Lower lobe of right lung (tissue), 2 donors: Measurements from ENCODE around the gene TCF3. TPM values are rescaled to one million over a fixed set of nuclear protein-coding genes. Genes with fewer than 3 reads are reported as not detected.

Source experiments
- ATAC-seq, 2 donors: fragments of 200-7000 bp; cut with Tn5 transposase; one replicate each; pipeline ENCODE4 v1.9.1; 2020 to 2022; ENCODE audit warnings: mild to moderate bottlenecking in 2 of 2, moderate library complexity in 2 of 2
- DNase-seq: peaks from one replicate; pipeline ENCODE4 v3.0.0-alpha.2; 2020
- H3K27ac ChIP-seq: fragments of 200-600 bp; one replicate; pipeline ENCODE4 v1.8.0; 2022
- H3K27me3 ChIP-seq: fragments of 200-600 bp; one replicate; pipeline ENCODE4 v1.8.0; 2022; ENCODE audit warnings: low read depth
- H3K36me3 ChIP-seq: fragments of 200-600 bp; one replicate; pipeline ENCODE4 v1.8.0; 2022; ENCODE audit warnings: mild to moderate bottlenecking
- H3K4me1 ChIP-seq: fragments of 200-600 bp; one replicate; pipeline ENCODE4 v1.8.0; 2022
- H3K4me3 ChIP-seq: fragments of 200-600 bp; one replicate; pipeline ENCODE4 v1.8.0; 2022; ENCODE audit warnings: mild to moderate bottlenecking
- H3K9me3 ChIP-seq: fragments of 200-600 bp; one replicate; pipeline ENCODE4 v1.8.0; 2022
- intact Hi-C: fragments of 100-400 bp; cut with DNase I; formaldehyde crosslinking; loops from one replicate; pipeline ENCODE4 v1.11.0; 2022
- total RNA-seq: library from RNA; stranded (reverse); fragmentation: NEBNext Ultra II Directional; extraction: Animal tissue kit (Norgen Biotek cat#: 25700); gene quantifications from one replicate; pipeline ENCODE4 v1.2.1, GENCODE V29; 2021
- TF ChIP-seq, protein P1 (sequence below): fragments of 200-600 bp; IDR thresholded peaks from one replicate; pipeline ENCODE4 v1.8.0; 2022; ENCODE audit warnings: antibody characterized with exemption, mild to moderate bottlenecking
- donor health status: DM: no; HTN: yes; CAD: no; lungs with severe emphysema.

The TCF3 gene
- total RNA-seq, 1 donor from 2014 or later = 44.5 TPM

DNA sequence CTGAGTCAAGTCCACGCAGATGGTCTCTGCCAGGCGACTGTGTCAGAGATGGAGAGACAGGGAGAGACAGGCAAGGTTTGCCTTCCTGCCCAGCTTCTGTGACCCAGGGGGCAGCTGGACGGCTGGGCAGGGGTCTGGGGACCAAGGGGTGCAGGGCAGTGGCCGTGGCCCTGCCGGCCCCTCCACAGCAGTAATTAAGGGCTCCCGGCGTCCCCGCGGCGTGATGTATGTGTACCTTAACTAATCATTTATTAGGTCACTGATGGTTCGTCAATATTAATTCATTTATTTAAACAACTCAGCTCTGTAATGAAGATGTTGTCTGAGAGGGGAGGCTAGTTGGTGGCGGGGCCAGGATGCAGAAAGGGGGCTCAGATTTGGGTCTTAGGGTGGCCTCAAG is 28.6 kb upstream of the TCF3 start:
- no peak overlapping the region for H3K27ac ChIP-seq
- TF ChIP-seq, protein P1, sequence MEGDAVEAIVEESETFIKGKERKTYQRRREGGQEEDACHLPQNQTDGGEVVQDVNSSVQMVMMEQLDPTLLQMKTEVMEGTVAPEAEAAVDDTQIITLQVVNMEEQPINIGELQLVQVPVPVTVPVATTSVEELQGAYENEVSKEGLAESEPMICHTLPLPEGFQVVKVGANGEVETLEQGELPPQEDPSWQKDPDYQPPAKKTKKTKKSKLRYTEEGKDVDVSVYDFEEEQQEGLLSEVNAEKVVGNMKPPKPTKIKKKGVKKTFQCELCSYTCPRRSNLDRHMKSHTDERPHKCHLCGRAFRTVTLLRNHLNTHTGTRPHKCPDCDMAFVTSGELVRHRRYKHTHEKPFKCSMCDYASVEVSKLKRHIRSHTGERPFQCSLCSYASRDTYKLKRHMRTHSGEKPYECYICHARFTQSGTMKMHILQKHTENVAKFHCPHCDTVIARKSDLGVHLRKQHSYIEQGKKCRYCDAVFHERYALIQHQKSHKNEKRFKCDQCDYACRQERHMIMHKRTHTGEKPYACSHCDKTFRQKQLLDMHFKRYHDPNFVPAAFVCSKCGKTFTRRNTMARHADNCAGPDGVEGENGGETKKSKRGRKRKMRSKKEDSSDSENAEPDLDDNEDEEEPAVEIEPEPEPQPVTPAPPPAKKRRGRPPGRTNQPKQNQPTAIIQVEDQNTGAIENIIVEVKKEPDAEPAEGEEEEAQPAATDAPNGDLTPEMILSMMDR = no peak
- H3K27me3 ChIP-seq = peaks cover 82% of the 10 kb centered on the region
- H3K36me3 ChIP-seq = no peaks in the 10 kb centered on the region
- no peak overlapping the region for H3K4me3 ChIP-seq
- DNase-seq = no peak
- H3K4me1 ChIP-seq = no peaks in the 10 kb centered on the region
- ATAC-seq = no peak
- no peaks in the 10 kb centered on the region for H3K9me3 ChIP-seq
- intact Hi-C loops = no loop called here

DNA sequence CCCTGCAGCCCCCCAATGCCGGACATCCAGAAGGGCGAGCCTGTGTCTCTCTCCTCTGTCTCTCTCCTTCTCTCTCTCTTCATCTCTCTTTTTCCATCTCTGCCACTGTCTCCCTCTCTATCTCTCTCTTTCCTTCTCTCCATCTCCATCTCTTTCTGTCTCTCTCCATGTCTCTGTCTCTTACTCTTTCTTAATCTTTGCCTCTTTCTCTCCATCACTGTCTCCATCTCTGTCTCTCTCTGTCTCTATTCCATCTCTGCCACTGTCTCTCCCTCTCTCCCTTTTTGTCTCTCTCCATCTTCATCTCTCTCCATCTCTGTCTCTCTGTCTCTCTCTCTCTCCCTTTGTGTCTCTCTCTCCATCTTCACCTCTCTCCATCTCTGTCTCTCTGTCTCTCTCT is 25.7 kb upstream of the TCF3 start:
- Histone ChIP-seq H3K27me3 (peaks cover 84% of the 10 kb centered on the region), H3K4me1 (no peaks in the 10 kb centered on the region), H3K4me3 (no peak overlapping the region), H3K9me3 (no peaks in the 10 kb centered on the region), H3K27ac (no peak overlapping the region), H3K36me3 (no peaks in the 10 kb centered on the region)
- DNase-seq (no peak), ATAC-seq (no peak)
- intact Hi-C loops = loop anchor here (10.0 kb wide), 1 partner anchor 133 kb away; no protein-coding TSS in a partner anchor
- TF ChIP-seq, protein P1 = no peak

DNA sequence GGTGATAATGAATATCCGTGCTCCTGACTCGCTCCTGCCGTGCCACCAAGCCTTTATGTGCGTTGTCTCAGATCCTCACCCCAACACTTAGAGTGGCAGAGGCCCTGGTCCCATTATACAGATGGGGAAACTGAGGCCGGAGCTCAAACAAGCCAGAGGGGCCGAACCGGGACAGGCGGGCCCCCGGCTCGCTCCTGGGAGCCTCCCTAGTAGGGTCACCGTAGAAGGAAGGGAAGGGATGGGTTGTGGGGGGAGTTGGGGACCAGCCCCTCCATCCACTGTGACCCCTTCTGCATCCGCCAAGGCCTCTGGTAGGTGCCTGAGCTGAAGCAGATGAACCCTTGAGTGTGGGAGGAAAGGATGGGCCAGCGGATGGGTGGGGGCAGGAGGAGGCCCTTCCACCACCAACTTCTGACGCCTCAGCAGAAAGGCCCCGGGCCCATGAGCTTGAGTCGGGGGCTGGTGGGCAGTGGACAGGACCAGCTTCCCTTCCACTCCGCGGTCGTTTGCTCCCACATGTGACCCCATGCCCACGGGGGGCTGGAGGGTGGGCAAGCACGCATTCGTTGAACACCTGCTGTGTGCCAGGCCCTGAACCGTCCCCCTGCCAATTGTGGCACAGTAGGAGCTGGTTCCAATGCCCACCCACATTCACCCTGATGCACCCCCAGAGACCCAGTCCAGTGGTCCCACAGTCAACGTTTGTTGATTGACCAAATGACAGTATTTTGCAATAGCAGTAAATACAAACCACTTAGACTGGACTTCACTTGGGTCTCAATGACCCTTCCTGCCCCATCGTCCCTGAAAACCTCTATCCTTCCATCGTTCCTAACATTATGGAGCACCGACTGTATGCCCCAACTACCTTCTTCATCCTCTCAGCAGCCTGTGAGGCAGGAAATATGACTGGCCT is 24.2 kb upstream of the TCF3 start:
- Histone ChIP-seq H3K4me3 (no peak overlapping the region), H3K27ac (no peak overlapping the region), H3K9me3 (no peaks in the 10 kb centered on the region), H3K27me3 (peaks cover 88% of the 10 kb centered on the region), H3K36me3 (no peaks in the 10 kb centered on the region), H3K4me1 (peaks cover 7% of the 10 kb centered on the region)
- intact Hi-C loops = loop anchor here (10.0 kb wide), 1 partner anchor 132 kb away; no protein-coding TSS in a partner anchor
- TF ChIP-seq, protein P1 = no peak
- ATAC-seq = no peak
- DNase-seq = no peak

DNA sequence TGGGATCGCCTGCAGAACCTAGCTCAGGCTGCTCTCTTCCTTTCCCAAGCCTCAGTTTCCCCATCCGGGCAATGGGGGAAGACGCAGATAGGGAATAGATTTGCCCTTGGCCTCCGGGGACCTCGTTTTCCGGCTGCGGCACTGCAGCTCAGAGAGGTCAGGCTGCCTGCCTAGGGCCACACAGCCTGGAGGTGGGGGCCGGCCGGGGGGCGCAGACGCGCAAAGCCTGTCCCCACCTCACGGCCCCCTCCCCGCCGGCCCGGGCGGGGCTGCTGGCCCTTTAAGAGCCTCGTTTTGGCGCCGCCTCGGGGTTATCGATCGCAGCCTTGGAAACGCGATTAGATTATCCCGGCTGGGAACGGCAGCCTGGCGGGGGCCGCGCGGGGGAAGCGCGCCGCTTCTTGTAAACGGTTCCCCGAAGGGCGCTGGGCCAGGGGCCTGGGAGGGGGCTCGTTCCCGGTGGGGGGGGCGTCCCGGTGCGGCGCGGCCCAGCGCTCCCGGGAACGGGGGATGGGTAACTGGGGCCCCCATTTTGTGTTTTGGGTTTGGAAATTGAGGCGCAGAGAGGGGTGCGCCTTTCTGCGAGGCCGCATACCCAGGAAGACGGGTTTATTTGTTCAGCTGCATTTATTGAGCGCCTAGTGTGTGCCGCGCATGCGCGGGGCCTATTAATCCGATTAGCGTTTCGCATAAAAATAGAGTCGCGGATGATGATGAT is 23.4 kb upstream of the TCF3 start:
- H3K27ac ChIP-seq = no peak overlapping the region
- ATAC-seq (no peak), DNase-seq (no peak)
- H3K36me3 ChIP-seq = no peaks in the 10 kb centered on the region
- H3K9me3 ChIP-seq = no peaks in the 10 kb centered on the region
- peaks cover 94% of the 10 kb centered on the region for H3K27me3 ChIP-seq
- H3K4me1 ChIP-seq = peaks cover 7% of the 10 kb centered on the region
- intact Hi-C loops = loop anchor here (10.0 kb wide), 1 partner anchor 131 kb away; no protein-coding TSS in a partner anchor
- no peak overlapping the region for H3K4me3 ChIP-seq
- TF ChIP-seq, protein P1 = no peak

DNA sequence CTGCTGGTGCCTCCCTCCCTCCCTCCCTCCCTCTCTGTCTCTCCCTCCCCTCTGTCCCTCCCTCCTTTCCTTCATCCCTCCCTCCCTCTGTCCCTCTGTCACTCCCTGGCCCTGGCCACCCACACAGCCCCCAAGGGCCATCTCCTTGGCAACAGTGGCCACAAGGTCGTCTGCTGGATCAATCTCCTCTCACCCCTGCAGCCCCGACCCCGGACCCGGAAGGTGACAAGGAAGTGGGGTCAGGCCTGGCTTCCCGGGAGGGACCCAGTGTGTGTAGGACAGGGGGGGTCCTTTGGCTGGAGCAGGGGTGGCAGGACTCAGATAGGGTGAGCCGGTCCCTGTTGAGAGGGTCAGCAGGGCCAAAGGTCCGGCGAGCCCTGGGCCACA is 21.9 kb upstream of the TCF3 start:
- Histone ChIP-seq H3K4me1 (peaks cover 7% of the 10 kb centered on the region), H3K27ac (no peak overlapping the region), H3K4me3 (no peak overlapping the region), H3K27me3 (peaks cover 89% of the 10 kb centered on the region), H3K36me3 (no peaks in the 10 kb centered on the region), H3K9me3 (no peaks in the 10 kb centered on the region)
- TF ChIP-seq, protein P1 = no peak
- intact Hi-C loops = loop anchor here (10.0 kb wide), 1 partner anchor 129 kb away; no protein-coding TSS in a partner anchor
- no peak for ATAC-seq
- no peak for DNase-seq
